ENCODE results near the gene PANK4. TPM values are rescaled to one million over a fixed set of nuclear protein-coding genes. Genes with fewer than 3 reads are reported as not detected.

Gene PANK4
- total RNA-seq, 6 experiments from 2014 or later: 9.6 to 18.9 (median 13.4) TPM

- TF ChIP-seq POLR2A (IDR thresholded peaks at IDR 0.05): no peak
- TF ChIP-seq, protein P1, sequence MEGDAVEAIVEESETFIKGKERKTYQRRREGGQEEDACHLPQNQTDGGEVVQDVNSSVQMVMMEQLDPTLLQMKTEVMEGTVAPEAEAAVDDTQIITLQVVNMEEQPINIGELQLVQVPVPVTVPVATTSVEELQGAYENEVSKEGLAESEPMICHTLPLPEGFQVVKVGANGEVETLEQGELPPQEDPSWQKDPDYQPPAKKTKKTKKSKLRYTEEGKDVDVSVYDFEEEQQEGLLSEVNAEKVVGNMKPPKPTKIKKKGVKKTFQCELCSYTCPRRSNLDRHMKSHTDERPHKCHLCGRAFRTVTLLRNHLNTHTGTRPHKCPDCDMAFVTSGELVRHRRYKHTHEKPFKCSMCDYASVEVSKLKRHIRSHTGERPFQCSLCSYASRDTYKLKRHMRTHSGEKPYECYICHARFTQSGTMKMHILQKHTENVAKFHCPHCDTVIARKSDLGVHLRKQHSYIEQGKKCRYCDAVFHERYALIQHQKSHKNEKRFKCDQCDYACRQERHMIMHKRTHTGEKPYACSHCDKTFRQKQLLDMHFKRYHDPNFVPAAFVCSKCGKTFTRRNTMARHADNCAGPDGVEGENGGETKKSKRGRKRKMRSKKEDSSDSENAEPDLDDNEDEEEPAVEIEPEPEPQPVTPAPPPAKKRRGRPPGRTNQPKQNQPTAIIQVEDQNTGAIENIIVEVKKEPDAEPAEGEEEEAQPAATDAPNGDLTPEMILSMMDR (IDR thresholded peaks at IDR 0.05): no peak
- intact Hi-C loops (cut with DNase I): no loop called here
- Histone ChIP-seq H3K27me3 (no peaks in the 10 kb centered on the region), H3K36me3 (no peaks in the 10 kb centered on the region), H3K4me1 (peaks cover 0 to 28% (median 12%) of the 10 kb centered on the region in 4 donors), H3K27ac (peak overlapping the region; percentile 8 to 37 (median 13)), H3K9me3 (no peaks in the 10 kb centered on the region), H3K4me3 (no peak overlapping the region)
- 60% methylated on average over 1 of the region's 17 CpGs for WGBS (ENCODE audit: insufficient coverage, low coverage, low lambda C conversion rate, missing lambda C conversion rate)
- DNase-seq (no peak), ATAC-seq (no peak)
These were observed 52.1 kb downstream of the PANK4 start for GRCh38 chr1:2474104-2474844.

DNA sequence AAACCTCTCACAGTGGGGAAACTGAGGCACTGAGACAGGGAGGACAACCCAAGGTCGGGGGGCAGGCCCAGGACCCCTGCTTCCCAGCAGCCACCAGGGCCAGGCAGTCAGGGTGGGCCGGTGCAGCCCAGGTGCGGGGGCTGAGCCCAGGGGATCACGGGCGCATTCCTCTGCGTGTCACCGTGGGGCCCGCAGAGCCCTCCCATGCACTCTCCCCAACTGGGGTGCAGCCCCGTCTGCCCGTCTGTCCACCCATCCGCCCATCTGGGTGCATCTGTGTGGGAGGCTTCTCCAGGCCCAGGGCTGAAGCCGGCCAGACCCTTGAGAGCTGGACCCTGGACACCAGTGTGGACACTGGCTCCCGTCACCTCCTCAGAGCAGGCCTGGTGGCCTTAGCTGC is 53.2 kb downstream of the PANK4 start:
- DNase-seq: no peak
- Histone ChIP-seq H3K36me3 (no peaks in the 10 kb centered on the region), H3K27me3 (no peaks in the 10 kb centered on the region), H3K9me3 (no peaks in the 10 kb centered on the region), H3K4me1 (peaks cover 0 to 28% (median 11%) of the 10 kb centered on the region in 4 donors), H3K4me3 (no peak overlapping the region), H3K27ac (no peak overlapping the region)
- TF ChIP-seq, protein P1 (IDR thresholded peaks at IDR 0.05): no peak
- TF ChIP-seq POLR2A (IDR thresholded peaks at IDR 0.05): no peak
- intact Hi-C loops (cut with DNase I): no loop called here
- ATAC-seq: no peak
- WGBS (ENCODE audit: insufficient coverage, low coverage, low lambda C conversion rate, missing lambda C conversion rate): no CpG with 5 or more reads among the region's 13 CpGs

DNA sequence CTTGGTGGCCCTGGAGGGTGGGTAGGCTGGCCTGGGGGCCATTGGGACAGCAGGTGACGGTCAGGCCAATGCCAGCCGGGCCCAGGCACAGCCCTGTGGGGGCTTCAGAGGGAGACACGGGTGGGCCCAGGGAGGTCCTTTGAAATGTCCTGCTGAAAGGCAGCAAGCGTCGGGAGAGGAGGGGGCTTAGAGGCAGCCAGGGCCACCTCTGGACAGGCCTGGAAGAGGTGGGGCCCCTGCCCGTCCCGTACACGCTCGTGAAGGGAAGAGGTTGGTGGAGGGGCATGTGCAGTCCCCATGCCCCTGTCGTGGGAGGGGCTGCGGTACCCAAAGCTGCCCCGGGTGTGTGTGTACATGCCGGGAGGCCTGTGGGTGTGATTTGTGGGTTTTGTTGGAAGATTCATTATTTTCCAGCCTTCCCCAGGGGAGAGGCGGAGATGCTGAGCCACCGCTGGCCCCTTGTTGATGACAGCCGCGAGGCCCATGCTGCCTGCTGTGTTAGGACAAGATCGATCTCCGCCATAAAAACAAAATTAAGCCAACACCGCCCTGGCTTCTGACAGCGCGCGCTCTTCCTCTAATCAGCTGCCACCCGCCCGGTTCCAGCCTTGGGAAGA is 53.7 kb downstream of the PANK4 start:
- H3K4me3 ChIP-seq: no peak overlapping the region
- DNase-seq (no peak), ATAC-seq (no peak)
- intact Hi-C loops (cut with DNase I): no loop called here
- 89% methylated on average over 9 of the region's 25 CpGs for WGBS (ENCODE audit: insufficient coverage, low coverage, low lambda C conversion rate, missing lambda C conversion rate)
- H3K9me3 ChIP-seq: no peaks in the 10 kb centered on the region
- H3K36me3 ChIP-seq: no peaks in the 10 kb centered on the region
- peaks cover 0 to 25% (median 8%) of the 10 kb centered on the region in 4 donors for H3K4me1 ChIP-seq
- no peaks in the 10 kb centered on the region for H3K27me3 ChIP-seq
- no peak overlapping the region for H3K27ac ChIP-seq
- TF ChIP-seq POLR2A (IDR thresholded peaks at IDR 0.05): no peak
- TF ChIP-seq, protein P1 (IDR thresholded peaks at IDR 0.05): no peak

DNA sequence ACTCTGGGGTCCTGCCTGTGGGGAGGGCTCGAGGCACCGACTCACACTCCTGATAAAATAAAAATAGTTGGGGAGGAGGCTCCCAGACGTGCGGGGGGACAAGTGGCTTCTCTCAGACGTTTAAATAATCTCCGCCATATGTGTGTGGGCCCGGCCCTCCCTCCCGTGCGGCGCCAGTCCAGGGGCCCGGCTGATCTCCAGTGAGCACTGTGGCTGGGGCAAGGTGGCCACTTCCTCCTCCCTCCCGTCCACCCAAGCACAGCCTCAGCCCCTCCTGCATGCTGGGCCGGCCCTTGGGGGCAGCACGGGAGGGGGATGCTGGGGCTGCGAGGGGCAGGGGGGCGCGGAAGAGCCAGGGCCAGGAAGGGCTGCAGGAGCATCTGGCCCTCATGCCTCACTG is 54.3 kb downstream of the PANK4 start:
- H3K36me3 ChIP-seq: no peaks in the 10 kb centered on the region
- peaks cover 0 to 22% (median 7%) of the 10 kb centered on the region in 4 donors for H3K4me1 ChIP-seq
- H3K27ac ChIP-seq: no peak overlapping the region
- ATAC-seq: no peak
- intact Hi-C loops (cut with DNase I): no loop called here
- TF ChIP-seq, protein P1 (IDR thresholded peaks at IDR 0.05): no peak
- TF ChIP-seq POLR2A (IDR thresholded peaks at IDR 0.05): no peak
- H3K4me3 ChIP-seq: no peak overlapping the region
- no peaks in the 10 kb centered on the region for H3K9me3 ChIP-seq
- peaks cover 0 to under 1% of the 10 kb centered on the region in 2 donors for H3K27me3 ChIP-seq
- 70% methylated on average over 2 of the region's 17 CpGs for WGBS (ENCODE audit: insufficient coverage, low coverage, low lambda C conversion rate, missing lambda C conversion rate)
- DNase-seq: no peak
